ENCODE data around the gene TACSTD2.
"Not testable (repeated sequence)": the region's sequence is repeated elsewhere in the genome, so short reads cannot be mapped to it uniquely, and the experiment has no call there.

TACSTD2 gene

GRCh38 chr1:58563715-58564114 is 13.3 kb downstream of the TACSTD2 start:
- DNase-seq (ENCODE audit: low spot score), result not testable (repeated sequence)

DNA sequence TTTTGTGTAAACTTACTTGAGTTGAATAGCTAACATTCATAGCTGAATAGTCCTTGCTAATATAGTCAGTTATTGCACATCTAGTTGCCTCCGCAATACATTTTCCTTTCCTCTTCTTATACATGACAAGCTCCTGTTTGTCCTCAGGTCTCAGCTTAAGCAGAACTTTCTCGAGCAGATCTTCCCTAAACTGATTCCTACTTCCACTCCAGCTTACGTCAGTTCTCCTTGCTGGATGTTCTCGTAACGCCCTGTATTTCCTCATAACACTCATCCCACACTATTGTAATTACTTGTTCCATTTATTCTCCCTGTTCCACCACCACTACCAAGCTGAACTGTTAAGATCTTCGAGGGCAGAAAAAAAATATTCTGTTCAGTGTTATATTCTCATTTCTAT is 15.4 kb downstream of the TACSTD2 start:
- no peak for DNase-seq (ENCODE audit: low spot score)

DNA sequence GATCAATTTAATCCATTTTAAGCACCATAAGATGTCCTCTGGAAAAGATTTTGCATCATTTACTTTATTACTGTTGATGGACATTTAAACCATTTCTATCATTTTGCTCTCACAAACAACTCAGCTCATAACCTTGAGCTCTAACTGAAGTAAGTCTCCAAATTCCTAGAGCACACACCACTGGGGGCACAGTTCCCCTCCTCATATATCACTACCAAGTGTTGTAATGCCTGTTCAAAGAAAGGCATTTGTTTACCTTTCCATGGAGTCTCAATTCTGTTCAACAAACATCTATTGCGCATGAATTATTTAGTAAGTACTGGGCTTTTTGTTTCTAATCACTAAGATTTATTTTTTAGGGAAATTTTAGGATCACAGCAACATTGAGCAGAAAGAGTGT is 21.7 kb downstream of the TACSTD2 start:
- no peak for DNase-seq (ENCODE audit: low spot score)

- DNase-seq (ENCODE audit: low spot score), result no peak
These were observed 25.6 kb downstream of the TACSTD2 start for GRCh38 chr1:58551186-58552140.

GRCh38 chr1:58549291-58549690 is 27.8 kb downstream of the TACSTD2 start:
- DNase-seq (ENCODE audit: low spot score), result not testable (repeated sequence)

DNA sequence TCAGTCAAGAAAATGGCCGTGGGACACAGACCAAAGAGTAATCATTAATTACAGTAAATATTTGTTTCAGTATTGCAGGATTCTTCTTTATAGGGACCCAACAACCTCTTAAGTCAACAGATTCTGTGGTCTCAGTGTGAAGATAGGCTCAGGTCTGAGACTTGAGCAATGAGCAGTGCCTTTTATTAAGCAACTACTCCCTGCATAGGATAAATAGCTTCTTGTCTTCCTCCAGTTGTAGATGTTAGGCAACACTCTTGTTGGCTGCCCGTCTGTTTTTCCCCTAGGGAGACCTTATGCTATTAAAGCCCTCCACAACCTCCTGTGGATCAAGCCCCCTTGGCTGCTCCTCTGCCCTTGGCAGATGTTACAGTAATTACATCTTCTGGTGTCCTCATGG is 28.7 kb downstream of the TACSTD2 start:
- DNase-seq (ENCODE audit: low spot score), result no peak

DNA sequence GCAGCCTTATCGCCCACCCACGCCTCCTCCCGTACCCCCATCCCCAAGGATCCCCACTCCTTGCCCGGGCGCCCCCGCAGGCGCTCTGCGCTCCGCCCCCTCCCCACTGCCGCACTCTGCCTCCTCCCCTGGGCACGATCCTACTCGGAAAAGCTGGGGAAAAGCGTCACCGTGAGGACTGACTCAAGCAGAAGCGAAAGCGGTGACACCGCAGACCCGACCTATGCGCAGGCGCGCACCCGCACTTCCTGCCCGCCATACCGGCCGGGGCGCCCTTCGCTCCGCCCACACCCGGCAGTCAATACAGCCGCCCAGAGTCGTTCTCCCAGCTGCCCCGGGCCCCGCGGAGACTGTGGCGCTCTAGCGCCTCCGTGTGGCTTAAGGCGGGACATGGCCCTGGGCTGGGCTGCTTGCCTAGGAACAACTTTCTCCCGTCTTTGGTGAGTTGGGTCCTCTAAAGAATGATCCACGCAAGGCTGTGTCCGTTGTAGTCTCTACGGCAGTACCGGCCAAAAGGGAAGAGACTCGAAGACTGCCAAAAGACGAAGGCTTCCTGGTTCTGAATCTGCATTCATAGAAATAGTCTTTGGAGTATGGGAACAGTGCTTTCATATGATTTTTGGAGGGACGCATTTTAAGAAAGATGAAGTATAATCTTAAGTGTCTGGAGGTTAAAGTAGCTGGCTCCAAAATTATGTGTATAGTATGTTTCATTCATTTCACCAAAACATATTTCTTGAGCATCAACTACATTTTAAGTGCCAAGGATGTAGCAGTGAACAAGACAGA is 30.3 kb downstream of the TACSTD2 start, which contains the start of gene OMA1:
Gene OMA1 (minus strand): TSS at position 207 of the 789 bp plus-strand sequence. CDS start 7,432 bp downstream, outside the sequence.
- peak; percentile 95 for DNase-seq (ENCODE audit: low spot score)

DNA sequence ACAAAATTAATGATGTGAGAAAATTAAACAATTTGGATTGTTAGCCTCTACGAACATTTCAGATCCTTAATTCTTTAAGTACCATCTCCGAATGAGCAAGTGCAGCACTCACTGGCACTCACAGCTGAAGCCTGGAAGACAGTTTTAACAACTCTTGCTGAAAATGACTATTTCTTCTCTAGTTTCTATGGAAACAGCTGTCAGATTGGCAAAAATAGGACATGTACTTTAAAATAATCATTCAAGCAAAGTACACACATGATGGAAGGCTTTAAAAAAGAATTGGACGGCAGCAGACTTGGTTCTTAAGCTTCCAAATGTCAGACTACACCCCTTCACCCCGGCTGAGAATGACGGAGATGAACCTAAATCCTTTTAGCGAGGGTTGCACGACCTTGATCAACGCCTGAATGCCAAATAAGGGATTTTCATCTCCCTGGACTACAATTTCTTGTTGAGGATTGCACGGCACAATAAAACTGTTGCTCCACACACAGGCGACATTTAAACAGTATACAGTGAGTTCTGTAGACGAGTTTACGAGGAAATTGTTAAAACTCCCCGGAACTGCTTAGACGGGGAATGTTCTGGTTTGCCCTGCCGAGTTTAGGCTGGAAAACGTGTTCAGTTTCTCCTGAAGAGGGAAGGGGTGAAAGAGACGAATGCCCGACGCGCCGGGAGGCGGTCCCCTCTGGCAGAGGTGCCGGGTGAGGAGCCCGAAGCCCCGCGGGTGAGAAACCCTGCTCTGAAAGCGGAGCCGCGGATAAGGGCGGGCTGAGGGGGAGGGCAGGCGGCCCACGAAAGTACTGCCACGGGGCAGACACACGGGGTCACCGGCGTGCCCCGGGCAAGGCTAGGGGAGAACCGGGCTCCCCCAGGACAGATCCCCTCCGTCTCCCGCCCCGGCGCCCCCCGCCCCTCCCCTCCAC is 31.2 kb downstream of the TACSTD2 start:
- peak; percentile 78 for DNase-seq (ENCODE audit: low spot score)

- DNase-seq (ENCODE audit: low spot score), result no peak
These were observed 33.8 kb downstream of the TACSTD2 start for GRCh38 chr1:58543260-58543659.

DNA sequence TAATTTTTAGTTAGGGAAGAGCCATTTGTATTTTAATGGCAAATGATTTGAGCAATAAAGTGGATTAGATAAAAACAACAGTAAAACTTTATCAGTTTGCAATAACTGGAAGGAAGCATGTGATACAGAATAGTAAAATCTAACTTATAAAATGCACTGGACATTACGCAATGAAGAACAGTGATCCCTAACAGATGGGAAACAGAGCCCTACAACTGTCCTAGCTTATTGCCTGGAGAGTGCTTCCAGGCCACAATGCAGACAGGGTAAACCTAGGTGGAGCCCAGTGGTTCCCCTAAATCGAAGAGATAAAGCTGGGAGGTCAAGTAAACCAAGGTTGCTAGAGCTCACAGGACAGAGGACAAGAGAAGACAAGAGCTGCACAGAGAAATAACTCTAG is 37.5 kb downstream of the TACSTD2 start:
- DNase-seq (ENCODE audit: low spot score), result no peak

DNA sequence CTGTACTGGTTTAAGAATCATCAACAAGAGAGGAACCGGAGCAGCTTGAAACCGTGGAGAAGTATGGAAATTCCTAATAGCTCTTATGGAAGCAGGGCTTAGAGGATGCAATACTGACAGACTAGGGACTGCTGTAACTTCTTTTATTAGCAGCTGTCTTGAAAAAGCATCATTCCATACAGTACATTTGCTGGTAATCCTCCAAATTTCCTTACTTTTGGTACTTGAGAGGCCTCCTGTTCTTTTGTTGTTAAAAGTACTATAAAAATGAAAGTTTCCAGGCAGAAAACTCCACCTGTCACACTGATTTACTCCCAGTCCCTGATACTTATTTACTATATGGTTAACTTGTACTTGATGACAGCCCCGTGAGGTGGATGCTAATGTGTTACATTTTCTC is 38.2 kb downstream of the TACSTD2 start:
- no peak for DNase-seq (ENCODE audit: low spot score)

GRCh38 chr1:58531842-58532241 is 45.2 kb downstream of the TACSTD2 start:
- DNase-seq (ENCODE audit: low spot score), result not testable (repeated sequence)

- DNase-seq (ENCODE audit: low spot score), result no peak
These were observed 47.8 kb downstream of the TACSTD2 start for GRCh38 chr1:58529284-58529683.

- no peak for DNase-seq (ENCODE audit: low spot score)
These were observed 48.5 kb downstream of the TACSTD2 start for GRCh38 chr1:58528518-58528917.
